Upper lobe of right lung (tissue), 1 donor: ENCODE results near the gene ADGRV1. TPM values are rescaled to one million over a fixed set of nuclear protein-coding genes. Genes with fewer than 3 reads are reported as not detected.
"Not testable (repeated sequence)": the region's sequence is repeated elsewhere in the genome, so short reads cannot be mapped to it uniquely, and the experiment has no call there.

Experiments used
- ATAC-seq: fragments of 200-7000 bp; cut with Tn5 transposase; one replicate; pipeline ENCODE4 v1.9.1; 2020; ENCODE audit warnings: mild to moderate bottlenecking, moderate library complexity
- DNase-seq: peaks from one replicate; pipeline ENCODE4 v3.0.0-alpha.2; 2020
- H3K27ac ChIP-seq: fragments of 200-600 bp; one replicate; pipeline ENCODE4 v1.8.0; 2022
- H3K27me3 ChIP-seq: fragments of 200-600 bp; one replicate; pipeline ENCODE4 v1.8.0; 2022; ENCODE audit warnings: mild to moderate bottlenecking
- H3K36me3 ChIP-seq: fragments of 200-600 bp; one replicate; pipeline ENCODE4 v1.8.0; 2022
- H3K4me1 ChIP-seq: fragments of 200-600 bp; one replicate; pipeline ENCODE4 v1.8.0; 2022
- H3K4me3 ChIP-seq: fragments of 200-600 bp; one replicate; pipeline ENCODE4 v1.8.0; 2022; ENCODE audit warnings: mild to moderate bottlenecking
- H3K9me3 ChIP-seq: fragments of 200-600 bp; one replicate; pipeline ENCODE4 v1.8.0; 2022
- CTCF ChIP-seq: fragments of 200-600 bp; IDR thresholded peaks from one replicate; pipeline ENCODE4 v1.8.0; 2022; ENCODE audit warnings: antibody characterized with exemption
- intact Hi-C: fragments of 100-400 bp; cut with DNase I; formaldehyde crosslinking; loops from one replicate; pipeline ENCODE4 v1.11.0; 2022
- total RNA-seq: library from RNA; stranded (reverse); fragmentation: NEBNext Ultra II Directional; extraction: Animal tissue kit (Norgen Biotek cat#: 25700); gene quantifications from one replicate; pipeline ENCODE4 v1.2.1, GENCODE V29; 2021
- donor health status: DM: no; HTN: yes; CAD: no; lungs with severe emphysema.

Gene ADGRV1
- total RNA-seq, 1 donor from 2014 or later: 47.1 TPM

GRCh38 chr5:90741022-90741564 is 182.5 kb downstream of the ADGRV1 start:
- DNase-seq (no peak), ATAC-seq (no peak)
- TF ChIP-seq CTCF: no peak
- Histone ChIP-seq H3K27me3 (no peaks in the 10 kb centered on the region), H3K9me3 (peaks cover 6% of the 10 kb centered on the region), H3K4me1 (no peaks in the 10 kb centered on the region), H3K27ac (no peak overlapping the region), H3K36me3 (no peaks in the 10 kb centered on the region), H3K4me3 (no peak overlapping the region)
- intact Hi-C loops: no loop called here

GRCh38 chr5:90746119-90746518 is 187.5 kb downstream of the ADGRV1 start:
- Histone ChIP-seq H3K27me3 (no peaks in the 10 kb centered on the region), H3K36me3 (no peaks in the 10 kb centered on the region), H3K4me1 (no peaks in the 10 kb centered on the region), H3K27ac (no peak overlapping the region), H3K4me3 (no peak overlapping the region), H3K9me3 (no peaks in the 10 kb centered on the region)
- TF ChIP-seq CTCF: no peak
- intact Hi-C loops: no loop called here
- ATAC-seq (no peak), DNase-seq (no peak)

GRCh38 chr5:90747175-90747574 is 188.6 kb downstream of the ADGRV1 start:
- no peaks in the 10 kb centered on the region for H3K36me3 ChIP-seq
- intact Hi-C loops: no loop called here
- H3K9me3 ChIP-seq: no peaks in the 10 kb centered on the region
- DNase-seq (no peak), ATAC-seq (no peak)
- H3K4me1 ChIP-seq: no peaks in the 10 kb centered on the region
- no peak overlapping the region for H3K4me3 ChIP-seq
- H3K27me3 ChIP-seq: no peaks in the 10 kb centered on the region
- no peak for TF ChIP-seq CTCF
- no peak overlapping the region for H3K27ac ChIP-seq

- TF ChIP-seq CTCF: no peak
- H3K27me3 ChIP-seq: no peaks in the 10 kb centered on the region
- intact Hi-C loops: no loop called here
- DNase-seq (no peak), ATAC-seq (no peak)
- no peak overlapping the region for H3K4me3 ChIP-seq
- H3K27ac ChIP-seq: no peak overlapping the region
- no peaks in the 10 kb centered on the region for H3K4me1 ChIP-seq
- H3K9me3 ChIP-seq: no peaks in the 10 kb centered on the region
- H3K36me3 ChIP-seq: no peaks in the 10 kb centered on the region
Measured at GRCh38 chr5:90747693-90748092, 189.1 kb downstream of the ADGRV1 start.

- no peak overlapping the region for H3K4me3 ChIP-seq
- H3K27ac ChIP-seq: no peak overlapping the region
- DNase-seq: no peak
- no peak for TF ChIP-seq CTCF
- no peaks in the 10 kb centered on the region for H3K36me3 ChIP-seq
- H3K4me1 ChIP-seq: no peaks in the 10 kb centered on the region
- no peaks in the 10 kb centered on the region for H3K27me3 ChIP-seq
- no peaks in the 10 kb centered on the region for H3K9me3 ChIP-seq
- ATAC-seq: no peak
- intact Hi-C loops: no loop called here
Measured at GRCh38 chr5:90759119-90759518, 200.5 kb downstream of the ADGRV1 start.

GRCh38 chr5:90767710-90768109 is 209.1 kb downstream of the ADGRV1 start:
- ATAC-seq (no peak), DNase-seq (no peak)
- no peaks in the 10 kb centered on the region for H3K27me3 ChIP-seq
- no peak overlapping the region for H3K27ac ChIP-seq
- no peak for TF ChIP-seq CTCF
- intact Hi-C loops: no loop called here
- no peaks in the 10 kb centered on the region for H3K9me3 ChIP-seq
- H3K4me1 ChIP-seq: no peaks in the 10 kb centered on the region
- no peak overlapping the region for H3K4me3 ChIP-seq
- no peaks in the 10 kb centered on the region for H3K36me3 ChIP-seq

GRCh38 chr5:90770006-90770541 is 211.5 kb downstream of the ADGRV1 start:
- DNase-seq, intact Hi-C loops, H3K27me3 ChIP-seq, H3K27ac ChIP-seq, H3K4me1 ChIP-seq, H3K4me3 ChIP-seq, ATAC-seq, H3K9me3 ChIP-seq, H3K36me3 ChIP-seq: not testable (repeated sequence)
